Activated naive CD4-positive, alpha-beta T cell treated with anti-CD3 and anti-CD28 coated beads, Interleukin-2, amount 10 ng/mL, durations not matched to agents 7 days and 5 days (primary cell): ENCODE results near the gene SELENOS.
A peak's percentile ranks its signal among the peaks of the same experiment; 100 is the strongest.
"Not testable (repeated sequence)": the region's sequence is repeated elsewhere in the genome, so short reads cannot be mapped to it uniquely, and the experiment has no call there.

Source experiments
- CTCF ChIA-PET: fragments of 350-600 bp; sonication (Branson Sonifier 250); formaldehyde crosslinking; loops from one replicate; lab custom pipeline; 2021; ENCODE audit warnings: antibody characterized with exemption; lab: Charles Lee
- DNase-seq: peaks from one replicate; pipeline ENCODE4 v3.0.0-alpha.2; 2020
- H3K27ac Mint-ChIP-seq: one replicate; pipeline ENCODE4 v1.8.0; 2021; ENCODE audit warnings: mild to moderate bottlenecking, moderate library complexity, mixed read lengths
- H3K27me3 Mint-ChIP-seq: one replicate; pipeline ENCODE4 v1.8.0; 2021; ENCODE audit warnings: mild to moderate bottlenecking, mixed read lengths
- H3K36me3 Mint-ChIP-seq: one replicate; pipeline ENCODE4 v1.8.0; 2021; ENCODE audit warnings: mixed read lengths
- H3K4me1 Mint-ChIP-seq: one replicate; pipeline ENCODE4 v1.8.0; 2021; ENCODE audit warnings: mixed read lengths
- H3K4me3 Mint-ChIP-seq: one replicate; pipeline ENCODE4 v1.8.0; 2021; ENCODE audit warnings: mild to moderate bottlenecking, moderate library complexity, mixed read lengths
- H3K9me3 Mint-ChIP-seq: one replicate; pipeline ENCODE4 v1.8.0; 2021; ENCODE audit warnings: mixed read lengths

The SELENOS gene

GRCh38 chr15:101306341-101307047, 29.2 kb upstream of the SELENOS start:
- no peaks in the 10 kb centered on the region for H3K36me3 Mint-ChIP-seq
- H3K9me3 Mint-ChIP-seq: no peaks in the 10 kb centered on the region
- H3K27ac Mint-ChIP-seq: no peak overlapping the region
- no peaks in the 10 kb centered on the region for H3K4me1 Mint-ChIP-seq
- H3K4me3 Mint-ChIP-seq: no peak overlapping the region
- CTCF ChIA-PET: interaction anchor here (0.9 to 4.4 kb wide), 2 partner anchors 10 to 14 kb away, joined by 3 to 16 read pairs; no protein-coding TSS in a partner anchor
- peaks cover 9% of the 10 kb centered on the region for H3K27me3 Mint-ChIP-seq
- no peak for DNase-seq

- Mint-ChIP-seq H3K36me3 (no peaks in the 10 kb centered on the region), H3K4me3 (no peak overlapping the region), H3K27me3 (peaks cover 9% of the 10 kb centered on the region), H3K4me1 (no peaks in the 10 kb centered on the region), H3K9me3 (no peaks in the 10 kb centered on the region), H3K27ac (no peak overlapping the region)
- no peak for DNase-seq
- CTCF ChIA-PET: interaction anchor here (2.7 to 4.4 kb wide), 2 partner anchors 9 to 15 kb away, joined by 6 to 16 read pairs; no protein-coding TSS in a partner anchor
Observed at GRCh38 chr15:101305820-101306255, 28.6 kb upstream of the SELENOS start.

GRCh38 chr15:101303408-101303807, 26.1 kb upstream of the SELENOS start:
- Mint-ChIP-seq H3K27ac (no peak overlapping the region), H3K9me3 (no peaks in the 10 kb centered on the region), H3K4me1 (no peaks in the 10 kb centered on the region), H3K27me3 (peaks cover 4% of the 10 kb centered on the region), H3K4me3 (no peak overlapping the region), H3K36me3 (no peaks in the 10 kb centered on the region)
- no peak for DNase-seq
- CTCF ChIA-PET: interaction anchor here (0.9 to 6.9 kb wide), 6 partner anchors 12 to 338 kb away, joined by 3 to 52 read pairs (median 11); no protein-coding TSS in a partner anchor

GRCh38 chr15:101296418-101297405, 19.4 kb upstream of the SELENOS start:
- Mint-ChIP-seq H3K9me3 (no peaks in the 10 kb centered on the region), H3K4me3 (peak overlapping the region; percentile 87), H3K4me1 (peaks cover 36% of the 10 kb centered on the region), H3K27me3 (no peaks in the 10 kb centered on the region), H3K36me3 (peaks cover 18% of the 10 kb centered on the region), H3K27ac (no peak overlapping the region)
- CTCF ChIA-PET: interaction anchor here (0.6 to 5.4 kb wide), 7 partner anchors 20 to 370 kb away, joined by 3 to 20 read pairs (median 7); no protein-coding TSS in a partner anchor
- no peak for DNase-seq

GRCh38 chr15:101295607-101296161, 18.4 kb upstream of the SELENOS start:
- H3K9me3 Mint-ChIP-seq: no peaks in the 10 kb centered on the region
- H3K4me3 Mint-ChIP-seq: peak overlapping the region; percentile 87
- H3K4me1 Mint-ChIP-seq: peaks cover 40% of the 10 kb centered on the region
- H3K36me3 Mint-ChIP-seq: peaks cover 21% of the 10 kb centered on the region
- CTCF ChIA-PET: interaction anchor here (0.6 to 5.4 kb wide), 9 partner anchors 9 to 371 kb away, joined by 3 to 20 read pairs (median 4); no protein-coding TSS in a partner anchor
- H3K27me3 Mint-ChIP-seq: no peaks in the 10 kb centered on the region
- H3K27ac Mint-ChIP-seq: peak overlapping the region; percentile 91
- DNase-seq: no peak

GRCh38 chr15:101294731-101295606, 17.7 kb upstream of the SELENOS start, which contains the start of gene SNRPA1:
SNRPA1 (minus strand) TSS chr15:101295248; CDS start chr15:101295178, 70 bp downstream.
- peak within 1 kb of the TSS; percentile 87 for H3K4me3 Mint-ChIP-seq
- H3K36me3 Mint-ChIP-seq: peaks cover 27% of the 10 kb centered on the region
- H3K27ac Mint-ChIP-seq: peak within 1 kb of the TSS; percentile 91
- H3K27me3 Mint-ChIP-seq: no peaks in the 10 kb centered on the region
- CTCF ChIA-PET: interaction anchor here (0.9 to 5.4 kb wide), 9 partner anchors 10 to 360 kb away, joined by 3 to 20 read pairs (median 4); no protein-coding TSS in a partner anchor
- H3K4me1 Mint-ChIP-seq: peaks cover 45% of the 10 kb centered on the region
- DNase-seq: peak; percentile 98
- no peaks in the 10 kb centered on the region for H3K9me3 Mint-ChIP-seq

- peaks cover 57% of the 10 kb centered on the region for H3K4me1 Mint-ChIP-seq
- CTCF ChIA-PET: interaction anchor here (0.9 to 5.4 kb wide), 5 partner anchors 27 to 349 kb away, joined by 3 to 20 read pairs (median 3); no protein-coding TSS in a partner anchor
- peak overlapping the region; percentile 87 for H3K4me3 Mint-ChIP-seq
- peak overlapping the region; percentile 91 for H3K27ac Mint-ChIP-seq
- peaks cover 38% of the 10 kb centered on the region for H3K36me3 Mint-ChIP-seq
- H3K27me3 Mint-ChIP-seq: no peaks in the 10 kb centered on the region
- no peak for DNase-seq
- no peaks in the 10 kb centered on the region for H3K9me3 Mint-ChIP-seq
Observed at GRCh38 chr15:101293122-101293521, 15.8 kb upstream of the SELENOS start.

- Mint-ChIP-seq H3K9me3 (no peaks in the 10 kb centered on the region), H3K4me3 (no peak overlapping the region), H3K27me3 (no peaks in the 10 kb centered on the region), H3K27ac (peak overlapping the region; percentile 50), H3K4me1 (peaks cover 54% of the 10 kb centered on the region), H3K36me3 (peaks cover 67% of the 10 kb centered on the region)
- DNase-seq: no peak
- CTCF ChIA-PET: interaction anchor here (0.6 to 3.6 kb wide), 20 partner anchors 9 to 371 kb away, joined by 3 to 31 read pairs (median 4); partner anchors contain the start of gene TM2D3
Observed at GRCh38 chr15:101288905-101289513, 11.7 kb upstream of the SELENOS start.

- peaks cover 70% of the 10 kb centered on the region for H3K36me3 Mint-ChIP-seq
- DNase-seq, H3K27me3 Mint-ChIP-seq, H3K4me3 Mint-ChIP-seq, H3K9me3 Mint-ChIP-seq: not testable (repeated sequence)
- peak overlapping the region; percentile 24 for H3K27ac Mint-ChIP-seq
- CTCF ChIA-PET: interaction anchor here (0.6 to 3.6 kb wide), 10 partner anchors 11 to 367 kb away, joined by 3 to 31 read pairs (median 4); no protein-coding TSS in a partner anchor
- peaks cover 42% of the 10 kb centered on the region for H3K4me1 Mint-ChIP-seq
Observed at GRCh38 chr15:101287342-101287741, 10.1 kb upstream of the SELENOS start.

- no peak for DNase-seq
- H3K9me3 Mint-ChIP-seq: no peaks in the 10 kb centered on the region
- H3K36me3 Mint-ChIP-seq: peaks cover 72% of the 10 kb centered on the region
- no peaks in the 10 kb centered on the region for H3K27me3 Mint-ChIP-seq
- no peak overlapping the region for H3K4me3 Mint-ChIP-seq
- peaks cover 34% of the 10 kb centered on the region for H3K4me1 Mint-ChIP-seq
- H3K27ac Mint-ChIP-seq: peak overlapping the region; percentile 77
- CTCF ChIA-PET: interaction anchor here (1.2 to 2.0 kb wide), 3 partner anchors 28 to 355 kb away, joined by 3 to 5 read pairs (median 3); no protein-coding TSS in a partner anchor
Observed at GRCh38 chr15:101286471-101287114, 9.3 kb upstream of the SELENOS start.

GRCh38 chr15:101283931-101284330, 6.6 kb upstream of the SELENOS start:
- H3K4me1 Mint-ChIP-seq: peaks cover 20% of the 10 kb centered on the region
- no peaks in the 10 kb centered on the region for H3K9me3 Mint-ChIP-seq
- H3K27me3 Mint-ChIP-seq: no peaks in the 10 kb centered on the region
- no peak for DNase-seq
- H3K27ac Mint-ChIP-seq: peak overlapping the region; percentile 42
- H3K4me3 Mint-ChIP-seq: no peak overlapping the region
- CTCF ChIA-PET: interaction anchor here (1.1 to 1.8 kb wide), 2 partner anchors 11 to 218 kb away, joined by 4 to 6 read pairs; partner anchors contain the start of gene SNRPA1
- peaks cover 72% of the 10 kb centered on the region for H3K36me3 Mint-ChIP-seq

- Mint-ChIP-seq H3K9me3 (no peaks in the 10 kb centered on the region), H3K27ac (no peak overlapping the region)
- CTCF ChIA-PET: interaction anchor here (0.7 kb wide), 1 partner anchor 375 kb away, joined by 3 read pairs; no protein-coding TSS in a partner anchor
Observed at GRCh38 chr15:101280007-101280406, 2.7 kb upstream of the SELENOS start.

More at GRCh38 chr15:101280007-101280406, 2.7 kb upstream of the SELENOS start:
- Mint-ChIP-seq H3K36me3 (peaks cover 48% of the 10 kb centered on the region), H3K4me3 (no peak overlapping the region), H3K4me1 (peaks cover 25% of the 10 kb centered on the region), H3K27me3 (no peaks in the 10 kb centered on the region)
- no peak for DNase-seq
